GM10266 (cell line): ENCODE measurements around the gene DYNC1I1.

Source experiments
- DNase-seq: peaks from one replicate; pipeline ENCODE4 v3.0.0; 2012; ENCODE audit errors: extremely low spot score
- TF ChIP-seq, protein P1 (sequence below): IDR thresholded peaks from 2 replicates; pipeline ENCODE4 v1.5.1; 2012; ENCODE audit warnings: mild to moderate bottlenecking, low read depth; ENCODE audit not compliant: control insufficient read depth, insufficient read depth; ENCODE audit errors: missing control alignments

The DYNC1I1 gene

GRCh38 chr7:96023387-96023786 lies 251.0 kb downstream of the DYNC1I1 start:
- no peak for DNase-seq
- TF ChIP-seq, protein P1, sequence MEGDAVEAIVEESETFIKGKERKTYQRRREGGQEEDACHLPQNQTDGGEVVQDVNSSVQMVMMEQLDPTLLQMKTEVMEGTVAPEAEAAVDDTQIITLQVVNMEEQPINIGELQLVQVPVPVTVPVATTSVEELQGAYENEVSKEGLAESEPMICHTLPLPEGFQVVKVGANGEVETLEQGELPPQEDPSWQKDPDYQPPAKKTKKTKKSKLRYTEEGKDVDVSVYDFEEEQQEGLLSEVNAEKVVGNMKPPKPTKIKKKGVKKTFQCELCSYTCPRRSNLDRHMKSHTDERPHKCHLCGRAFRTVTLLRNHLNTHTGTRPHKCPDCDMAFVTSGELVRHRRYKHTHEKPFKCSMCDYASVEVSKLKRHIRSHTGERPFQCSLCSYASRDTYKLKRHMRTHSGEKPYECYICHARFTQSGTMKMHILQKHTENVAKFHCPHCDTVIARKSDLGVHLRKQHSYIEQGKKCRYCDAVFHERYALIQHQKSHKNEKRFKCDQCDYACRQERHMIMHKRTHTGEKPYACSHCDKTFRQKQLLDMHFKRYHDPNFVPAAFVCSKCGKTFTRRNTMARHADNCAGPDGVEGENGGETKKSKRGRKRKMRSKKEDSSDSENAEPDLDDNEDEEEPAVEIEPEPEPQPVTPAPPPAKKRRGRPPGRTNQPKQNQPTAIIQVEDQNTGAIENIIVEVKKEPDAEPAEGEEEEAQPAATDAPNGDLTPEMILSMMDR: no peak

- no peak for DNase-seq
- TF ChIP-seq, protein P1: no peak
Measured at GRCh38 chr7:96026010-96026409, 253.7 kb downstream of the DYNC1I1 start.

DNA sequence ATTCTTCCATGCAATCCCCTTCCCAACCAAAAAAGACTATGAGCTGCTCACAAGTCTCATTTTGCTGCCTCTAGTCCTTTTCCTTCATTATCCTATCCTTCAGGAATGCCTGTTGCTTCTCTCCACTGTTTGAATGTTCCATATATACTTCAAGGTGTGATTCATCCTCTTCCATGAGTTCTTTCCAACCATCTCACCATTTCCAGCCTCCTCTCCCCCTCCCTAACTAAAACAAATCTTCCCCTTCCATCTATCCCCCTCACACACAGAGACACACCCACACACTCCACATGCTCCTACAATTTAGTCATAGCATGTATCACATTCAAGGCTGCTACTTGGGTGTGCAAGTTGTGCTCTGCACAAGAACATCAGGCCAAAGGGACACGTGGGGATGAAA lies 254.3 kb downstream of the DYNC1I1 start:
- no peak for DNase-seq
- TF ChIP-seq, protein P1: no peak

DNA sequence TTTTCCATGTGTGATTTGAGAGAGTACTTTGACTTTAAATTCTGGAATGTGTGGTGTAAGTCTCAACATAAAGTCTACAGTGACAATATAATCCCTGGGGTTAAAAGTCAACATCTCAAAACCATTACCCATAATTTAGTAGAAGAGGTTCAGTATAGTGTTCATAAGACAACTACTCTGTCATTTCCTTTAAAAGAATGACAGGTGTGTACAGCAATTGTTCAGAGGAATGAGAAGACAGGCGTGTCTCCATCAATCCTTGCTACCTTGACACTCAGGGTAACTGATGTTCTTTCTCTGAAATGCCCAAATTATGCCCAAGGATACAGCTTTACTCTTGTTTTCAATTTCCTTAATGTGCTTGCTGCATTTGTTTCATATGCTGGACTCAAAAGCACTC lies 256.4 kb downstream of the DYNC1I1 start:
- TF ChIP-seq, protein P1: no peak
- DNase-seq: no peak

DNA sequence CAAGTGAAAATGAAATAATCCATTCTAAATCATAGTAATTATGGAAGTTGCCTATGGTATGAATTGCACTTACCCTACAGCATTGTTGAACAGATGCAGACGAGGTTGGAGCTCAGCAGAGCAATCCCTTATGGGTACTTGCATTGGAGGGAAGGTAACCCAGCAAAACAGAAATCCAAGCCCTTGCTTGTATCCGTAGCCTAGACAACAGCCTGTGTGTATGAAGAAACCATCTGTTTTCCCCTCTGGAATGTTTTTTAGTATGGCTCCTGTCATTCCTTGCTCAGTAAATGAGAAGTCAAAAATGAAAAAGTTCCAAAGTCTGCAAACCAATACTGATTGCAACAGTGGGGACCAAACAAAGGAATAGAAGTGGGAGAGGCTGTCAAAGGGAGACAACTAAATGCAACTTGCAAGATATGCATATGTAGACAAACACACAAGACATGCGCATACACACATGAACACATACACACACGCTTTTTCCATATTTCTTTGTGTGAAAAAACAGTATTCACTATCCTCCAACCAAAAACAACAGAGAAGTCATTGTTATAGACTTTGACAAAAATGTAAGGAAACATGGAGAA lies 260.8 kb downstream of the DYNC1I1 start:
- TF ChIP-seq, protein P1: no peak
- DNase-seq: no peak

GRCh38 chr7:96034940-96035727 lies 262.8 kb downstream of the DYNC1I1 start:
- TF ChIP-seq, protein P1: no peak
- no peak for DNase-seq

DNA sequence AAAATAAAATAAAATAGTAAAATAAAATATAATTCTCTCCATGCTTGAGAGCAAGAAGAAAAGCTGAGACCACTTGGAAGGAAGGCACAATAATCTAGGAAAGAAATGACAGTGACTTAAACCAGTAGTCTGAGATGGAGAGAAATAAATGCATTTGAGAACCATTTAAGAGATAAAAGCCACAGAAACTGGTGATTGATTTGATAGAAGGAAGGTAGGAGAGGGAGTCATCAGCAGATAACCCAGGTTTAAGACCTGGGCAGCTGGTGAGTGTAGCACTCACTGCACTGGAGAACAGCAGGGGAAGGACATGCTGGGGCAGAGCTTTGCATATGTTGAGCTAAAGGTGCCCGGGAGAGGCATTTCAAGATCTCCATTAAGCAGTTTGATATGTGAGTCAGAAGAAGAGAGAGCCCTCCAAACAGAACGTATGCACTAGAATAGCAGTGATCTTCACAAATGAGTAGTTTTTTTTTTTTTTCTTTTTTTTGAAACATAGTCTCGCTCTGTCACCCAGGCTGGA lies 268.0 kb downstream of the DYNC1I1 start:
- TF ChIP-seq, protein P1: no peak
- no peak for DNase-seq
